Stimulated activated CD4-positive, alpha-beta T cell treated with anti-CD3 and anti-CD28 coated beads, Interleukin-1b, Interleukin-23, amount 100 ng/mL, for 1 hour (primary cell): ENCODE measurements around the gene CLASRP.
"Not testable (repeated sequence)": the region's sequence is repeated elsewhere in the genome, so short reads cannot be mapped to it uniquely, and the experiment has no call there.

Source experiments
- DNase-seq, 2 donors: peaks; one replicate each; pipeline ENCODE4 v3.0.0-alpha.2; 2020; ENCODE audit warnings: low read depth in 2 of 2

CLASRP gene

GRCh38 chr19:45103508-45104319 is 64.9 kb downstream of the CLASRP start:
- no peak for DNase-seq

- no peak for DNase-seq
These were observed 66.0 kb downstream of the CLASRP start for GRCh38 chr19:45104658-45105349.

GRCh38 chr19:45106363-45106762 is 67.5 kb downstream of the CLASRP start:
- DNase-seq, result not testable (repeated sequence)

GRCh38 chr19:45107621-45108150 is 68.8 kb downstream of the CLASRP start:
- DNase-seq, result no peak

- DNase-seq, result no peak
These were observed 72.0 kb downstream of the CLASRP start for GRCh38 chr19:45110851-45111266.

- no peak for DNase-seq
These were observed 73.4 kb downstream of the CLASRP start for GRCh38 chr19:45112111-45112827.

GRCh38 chr19:45113628-45114027 is 74.8 kb downstream of the CLASRP start:
- DNase-seq, result no peak

GRCh38 chr19:45114116-45114515 is 75.3 kb downstream of the CLASRP start:
- no peak for DNase-seq

GRCh38 chr19:45115809-45116615 is 77.2 kb downstream of the CLASRP start:
- DNase-seq, result no peak

GRCh38 chr19:45117167-45117594 is 78.3 kb downstream of the CLASRP start:
- peak in 1 of 2 donors; percentile 17 for DNase-seq

- DNase-seq, result no peak
These were observed 78.8 kb downstream of the CLASRP start for GRCh38 chr19:45117671-45118070.

GRCh38 chr19:45118106-45118505 is 79.3 kb downstream of the CLASRP start:
- no peak for DNase-seq

GRCh38 chr19:45118591-45119355 is 79.9 kb downstream of the CLASRP start:
- DNase-seq, result not testable (repeated sequence)

- no peak for DNase-seq
These were observed 80.7 kb downstream of the CLASRP start for GRCh38 chr19:45119582-45119981.
